Pancreas (tissue), 10 donors: ENCODE data around the gene GAS2L1. TPM values are rescaled to one million over a fixed set of nuclear protein-coding genes. Genes with fewer than 3 reads are reported as not detected.

Experiments
- ATAC-seq, 4 donors: fragments of 200-7000 bp; cut with Tn5 transposase; one replicate each; pipeline versions ENCODE4 v1.8.0 to v1.9.1; 2020; ENCODE audit warnings: mild to moderate bottlenecking in 4 of 4, moderate library complexity in 4 of 4
- DNase-seq, 6 donors: peaks; one replicate each; pipeline ENCODE4 v3.0.0-alpha.2; 2020
- FAIRE-seq: peaks from 2 replicates; lab custom pipeline; 2012; peaks lifted over from hg19 to GRCh38; lab: Jason Lieb, UNC
- H3K27ac ChIP-seq, 4 donors: fragments of 200-600 bp; sonication (generic); 1 replicate in 3 of 4; 2 replicates in 1 of 4; pipeline versions ENCODE4 v1.5.0 to v1.8.0; 2020
- H3K27me3 ChIP-seq, 4 donors: fragments of 200-600 bp; one replicate each; pipeline ENCODE4 v1.8.0; 2021
- H3K36me3 ChIP-seq, 3 donors: fragments of 200-600 bp; sonication (generic) in 1 of 3; one replicate each; pipeline versions ENCODE4 v1.5.0 to v1.8.0; 2020 to 2021
- H3K4me1 ChIP-seq, 3 donors: fragments of 200-600 bp; one replicate each; pipeline ENCODE4 v1.8.0; 2021
- H3K4me3 ChIP-seq, 4 donors: fragments of 200-600 bp; sonication (generic) in 2 of 4; one replicate each; pipeline versions ENCODE4 v1.5.0 to v1.8.0; 2020 to 2021
- H3K9me3 ChIP-seq, 4 donors: fragments of 200-600 bp; one replicate each; pipeline ENCODE4 v1.8.0; 2021
- CTCF ChIP-seq, 4 donors: fragments of 200-600 bp; sonication (generic) in 3 of 4; IDR thresholded peaks; one replicate each; pipeline versions ENCODE4 v1.5.0 to v1.8.0; 2021; ENCODE audit warnings: antibody characterized with exemption in 4 of 4
- WGBS, 2 donors: extraction: QIAGEN DNeasy Blood & Tissue Kit; methylation state at CpG; one replicate each; pipeline ENCODE4 v1.1.7; 2013; 5-methylcytosine and 5-hydroxymethylcytosine counted together
- intact Hi-C, 3 donors: fragments of 100-400 bp; cut with DNase I; formaldehyde crosslinking; loops; one replicate each; pipeline versions ENCODE4 v1.11.1 to v1.14.2; 2022
- polyA plus RNA-seq, 2 donors: library from polyadenylated mRNA; stranded (reverse); fragments of 200-250 nt; gene quantifications; one replicate each; pipeline ENCODE4 v1.2.3, GENCODE V29; 2013
- total RNA-seq, 6 donors: library from RNA; stranded (reverse); fragmentation: NEBNext Ultra II Directional in 4 of 6; extraction: Animal tissue kit (Norgen Biotek cat#: 25700) in 4 of 6; gene quantifications; one replicate each; pipeline versions ENCODE4 v1.2.1 to v1.2.4, GENCODE V29; 2021 to 2023
- donor health status: healthy with polysubstance abuse.
- donor health status: DM: no; HTN: no; CAD: no; lungs with moderate emphysema.
- donor health status: DM: no; HTN: no; CAD: no.
- donor health status: control.
- donor health status: control.
- donor health status: Bipolar disorder and iron deficiency.
- donor health status: DM: yes; HTN: yes; CAD: no.
- donor health status: DM: no; HTN: no; CAD: no.
- donor health status: DM: no; HTN: no; CAD: no.
- donor health status: DM: yes; HTN: yes; CAD: no.

The GAS2L1 gene
- 10 to 100 TPM in 1 of 6 donors, 1 to 10 TPM in 5; 5.2 to 10.7 (median 7.8) TPM for total RNA-seq
- polyA plus RNA-seq: 10 to 100 TPM; 11.7 to 13.6 TPM

- ATAC-seq (peak; percentile 61 to 79 (median 71)), DNase-seq (peak; percentile 76 to 92 (median 83)), FAIRE-seq (no peak)
- H3K27me3 ChIP-seq: no peaks in the 10 kb centered on the region
- intact Hi-C loops: no loop called here
- no peaks in the 10 kb centered on the region for H3K36me3 ChIP-seq
- peak within 1 kb of the TSS; percentile 34 to 65 (median 46) for H3K27ac ChIP-seq
- H3K4me3 ChIP-seq: peak within 1 kb of the TSS; percentile 73 to 91 (median 89)
- peak; percentile 32 to 54 (median 43) for TF ChIP-seq CTCF (IDR thresholded peaks at IDR 0.05)
- 1% methylated on average over 36 to 40 of the region's 40 CpGs for WGBS, 2 donors
- H3K4me1 ChIP-seq: peaks cover 9 to 28% (median 20%) of the 10 kb centered on the region in 3 donors
- H3K9me3 ChIP-seq: no peaks in the 10 kb centered on the region
Measured at GRCh38 chr22:29306175-29306834, at the start of gene GAS2L1. GAS2L1 (plus strand) TSS chr22:29306650; CDS start chr22:29308106, 1,456 bp downstream.

- Histone ChIP-seq H3K27me3 (no peaks in the 10 kb centered on the region), H3K36me3 (no peaks in the 10 kb centered on the region), H3K9me3 (no peaks in the 10 kb centered on the region), H3K4me1 (no peaks in the 10 kb centered on the region), H3K27ac (no peak overlapping the region), H3K4me3 (no peak overlapping the region)
- DNase-seq (peak in 3 of 6 donors; percentile 48 to 62 (median 56)), FAIRE-seq (no peak), ATAC-seq (peak; percentile 34 to 70 (median 58))
- intact Hi-C loops: no loop called here
- 59 to 64% methylated on average over 8 of the region's 8 CpGs for WGBS, 2 donors
- no peak for TF ChIP-seq CTCF (IDR thresholded peaks at IDR 0.05)
Measured at GRCh38 chr22:29257751-29258181, 48.7 kb upstream of the GAS2L1 start.

DNA sequence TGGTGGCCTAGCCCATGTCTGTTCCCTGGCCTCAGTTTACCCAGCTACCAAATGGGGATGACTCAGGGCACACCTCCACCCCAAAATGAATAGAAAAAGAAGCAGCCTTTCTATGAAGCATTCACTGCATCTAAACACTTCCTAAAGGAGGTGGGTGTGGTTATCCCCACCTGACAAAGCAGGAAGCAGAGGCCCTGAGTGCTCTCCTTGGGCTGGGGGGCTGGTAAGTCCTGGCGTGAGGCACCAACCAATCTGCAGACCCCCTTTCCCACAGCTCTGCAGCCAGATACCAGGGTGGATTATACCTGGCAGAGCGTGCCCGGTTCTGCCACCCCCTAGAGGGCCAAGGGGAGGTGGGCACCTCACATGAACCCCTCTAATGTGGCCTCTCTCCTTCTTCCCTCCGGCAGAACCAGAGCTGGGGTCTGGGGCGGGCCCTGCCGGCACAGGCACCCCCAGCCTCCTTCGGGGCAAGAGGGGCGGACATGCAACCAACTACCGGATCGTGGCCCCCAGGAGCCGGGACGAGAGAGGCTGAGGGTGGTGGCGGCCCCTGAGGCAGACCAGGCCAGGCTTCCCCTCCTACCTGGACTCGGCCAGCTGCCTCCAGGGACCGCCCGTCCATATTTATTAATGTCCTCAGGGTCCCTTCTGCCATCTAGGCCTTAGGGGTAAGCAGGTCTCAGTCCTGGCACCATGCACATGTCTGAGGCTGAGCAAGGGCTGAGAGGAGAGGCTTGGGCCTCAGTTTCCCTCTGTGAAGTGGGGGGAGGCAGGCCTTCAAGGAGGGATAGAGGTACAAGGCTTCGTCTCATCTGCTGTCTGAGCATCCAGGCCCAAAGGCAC, 47.8 kb upstream of the GAS2L1 start:
- intact Hi-C loops: no loop called here
- Histone ChIP-seq H3K9me3 (no peaks in the 10 kb centered on the region), H3K36me3 (no peaks in the 10 kb centered on the region), H3K4me3 (no peak overlapping the region), H3K27me3 (no peaks in the 10 kb centered on the region), H3K27ac (no peak overlapping the region), H3K4me1 (peaks cover 0 to 2% (median 0%) of the 10 kb centered on the region in 3 donors)
- no peak for TF ChIP-seq CTCF (IDR thresholded peaks at IDR 0.05)
- FAIRE-seq (no peak), ATAC-seq (no peak), DNase-seq (no peak)
- 91 to 92% methylated on average over 10 to 17 of the region's 17 CpGs for WGBS, 2 donors

DNA sequence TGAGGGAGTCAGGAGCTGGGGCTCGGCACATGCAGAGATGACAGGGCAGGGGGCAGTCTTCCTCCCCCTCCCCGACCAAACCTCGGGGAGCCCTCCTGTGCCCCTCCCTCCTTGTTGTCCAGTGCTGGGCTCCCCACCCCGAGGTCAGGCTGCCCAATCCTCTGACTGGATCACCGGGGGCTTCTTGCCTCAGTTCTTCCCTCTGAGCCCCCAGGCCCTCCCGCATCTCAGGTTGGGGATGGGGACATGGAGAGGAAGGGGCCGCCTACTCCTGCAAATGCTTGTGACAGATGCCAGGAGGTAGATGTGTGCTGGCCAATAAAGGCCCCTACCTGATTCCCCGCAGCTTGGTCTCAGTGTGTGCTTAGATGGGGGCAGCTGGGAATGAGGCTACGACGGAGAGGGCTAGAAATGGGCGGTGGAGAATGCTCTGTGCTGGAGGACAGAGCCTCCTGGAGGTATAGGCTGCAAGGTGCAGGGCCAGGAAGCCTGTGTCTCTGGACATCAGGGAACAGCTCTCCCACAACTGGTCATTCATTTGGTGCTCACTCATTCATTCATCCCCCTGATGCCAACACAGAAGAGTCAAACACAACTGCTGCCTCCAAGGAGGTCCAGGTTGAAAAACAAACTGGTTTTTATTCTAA, 47.1 kb upstream of the GAS2L1 start:
- H3K27me3 ChIP-seq: no peaks in the 10 kb centered on the region
- no peak for TF ChIP-seq CTCF (IDR thresholded peaks at IDR 0.05)
- no peaks in the 10 kb centered on the region for H3K9me3 ChIP-seq
- no peak overlapping the region for H3K27ac ChIP-seq
- DNase-seq (no peak), ATAC-seq (no peak), FAIRE-seq (no peak)
- H3K36me3 ChIP-seq: no peaks in the 10 kb centered on the region
- 81 to 92% methylated on average over 11 of the region's 11 CpGs for WGBS, 2 donors
- H3K4me1 ChIP-seq: peaks cover 0 to 5% (median 4%) of the 10 kb centered on the region in 3 donors
- H3K4me3 ChIP-seq: no peak overlapping the region
- intact Hi-C loops: no loop called here
